Endothelial cell of umbilical vein (primary cell): Measurements from ENCODE around the gene SZT2. TPM values are rescaled to one million over a fixed set of nuclear protein-coding genes. Genes with fewer than 3 reads are reported as not detected.

Experiments
- BruUV-seq: library from RNA; stranded (reverse); fragments of 400-500 nt; replicated peaks from 2 replicates; lab custom pipeline; 2021; lab: Mats Ljungman, UMichigan
- CTCF ChIA-PET: fragments of 300-600, 350-600 bp; sonication (Branson Sonifier 250); formaldehyde crosslinking; loops from one replicate; lab custom pipeline; 2021; ENCODE audit warnings: antibody characterized with exemption, inconsistent platforms; lab: Charles Lee
- POLR2A ChIA-PET: fragments of 300-600, 350-600 bp; sonication (Branson Sonifier 250); formaldehyde crosslinking; loops from one replicate; lab custom pipeline; 2021; ENCODE audit warnings: antibody characterized with exemption, inconsistent platforms; lab: Charles Lee
- DNase-seq: peaks from one replicate; pipeline ENCODE4 v3.0.0-alpha.2; 2011; ENCODE audit warnings: low read depth, low spot score
- FAIRE-seq: peaks from 2 replicates; lab custom pipeline; 2011; peaks lifted over from hg19 to GRCh38; lab: Jason Lieb, UNC
- H2AFZ ChIP-seq: 2 replicates; pipeline ENCODE4 v1.6.0; 2012; ENCODE audit warnings: low read depth, low read length, control low read depth, inconsistent platforms
- H3K27ac ChIP-seq: 2 replicates; pipeline ENCODE4 v1.5.1; 2011; ENCODE audit warnings: low read depth, mild to moderate bottlenecking, control low read depth, low read length, moderate library complexity; ENCODE audit not compliant: insufficient read depth
- H3K27me3 ChIP-seq, 2 experiments: 2 replicates each; pipeline versions ENCODE4 v1.6.0 to v1.6.1; 2011; ENCODE audit warnings: low read length in 2 of 2, mixed read lengths in 1 of 2; ENCODE audit not compliant: control insufficient read depth in 2 of 2, insufficient read depth in 2 of 2
- H3K36me3 ChIP-seq, 2 experiments: 2 replicates in 1 of 2; 3 replicates in 1 of 2; pipeline ENCODE4 v1.5.1; 2011; ENCODE audit warnings: low read length in 2 of 2, mild to moderate bottlenecking in 1 of 2, moderate library complexity in 1 of 2; ENCODE audit not compliant: control insufficient read depth in 2 of 2, insufficient read depth in 2 of 2; ENCODE audit errors: extremely low read depth in 1 of 2
- H3K4me1 ChIP-seq: 3 replicates; pipeline ENCODE4 v1.5.1; 2011; ENCODE audit warnings: mild to moderate bottlenecking, low read length; ENCODE audit not compliant: control insufficient read depth, insufficient read depth; ENCODE audit errors: extremely low read depth
- H3K4me2 ChIP-seq: 2 replicates; pipeline ENCODE4 v1.6.1; 2011; ENCODE audit warnings: low read length, control low read depth, mixed read lengths; ENCODE audit not compliant: insufficient read depth
- H3K4me3 ChIP-seq, 3 experiments: fragments of 200-600 bp in 1 of 3; sonication (generic), shearing (Covaris generic) in 1 of 3; replicated peaks in 1 of 3; 2 replicates each; pipeline ENCODE4 v1.5.1; 2011 to 2016; ENCODE audit warnings: control low read depth in 3 of 3, low read length in 3 of 3, mild to moderate bottlenecking in 2 of 3, inconsistent platforms in 1 of 3, low read depth in 1 of 3, moderate library complexity in 1 of 3; ENCODE audit not compliant: insufficient read depth in 1 of 3
- H3K79me2 ChIP-seq: 2 replicates; pipeline ENCODE4 v1.6.0; 2012; ENCODE audit warnings: low read length, inconsistent platforms; ENCODE audit not compliant: control insufficient read depth, insufficient read depth
- H3K9ac ChIP-seq: replicated peaks from 2 replicates; pipeline ENCODE3; 2011; ENCODE audit warnings: low read length, control low read depth; ENCODE audit not compliant: insufficient read depth; ENCODE audit errors: extremely low read depth
- H3K9me1 ChIP-seq: replicated peaks from 3 replicates; pipeline ENCODE4 v1.6.0; 2011; ENCODE audit warnings: mild to moderate bottlenecking, low read length; ENCODE audit not compliant: control insufficient read depth, insufficient read depth; ENCODE audit errors: extremely low read depth
- H3K9me3 ChIP-seq: replicated peaks from 2 replicates; pipeline ENCODE4 v1.5.1; 2012; ENCODE audit warnings: low read length, inconsistent platforms; ENCODE audit not compliant: control insufficient read depth, insufficient read depth
- H4K20me1 ChIP-seq: replicated peaks from 2 replicates; pipeline ENCODE3; 2011; ENCODE audit warnings: mild to moderate bottlenecking, low read length; ENCODE audit not compliant: control insufficient read depth, insufficient read depth; ENCODE audit errors: extremely low read depth
- GATA2 ChIP-seq: IDR thresholded peaks from 2 replicates; pipeline ENCODE4 v1.7.0; 2011; ENCODE audit warnings: low read depth, mild to moderate bottlenecking, moderate library complexity, mixed read lengths, low read length; ENCODE audit not compliant: insufficient read length, insufficient read depth
- POLR2A ChIP-seq: IDR thresholded peaks from 2 replicates; pipeline ENCODE4 v1.6.1; 2012; ENCODE audit warnings: low read depth, mild to moderate bottlenecking, control low read depth, low read length
- dilution Hi-C: fragments of 300-500 bp; cut with MboI; formaldehyde crosslinking; loops from one replicate; pipeline ENCODE4 v1.15.0; 2019; ENCODE audit warnings: low sequenced_read_pairs; ENCODE audit not compliant: extremely low pct_ligation_motif_present
- intact Hi-C: fragments of 100-400 bp; cut with micrococcal nuclease; formaldehyde crosslinking; loops from one replicate; pipeline ENCODE4 v1.10.0; 2022
- polyA plus RNA-seq, 4 experiments: library from polyadenylated mRNA; depleted of rRNA in 3 of 4; stranded (reverse) in 3 of 4; unstranded in 1 of 4; fragments of >200 nt; gene quantifications; 2 replicates each; pipeline versions ENCODE4 v1.2.1 to v1.2.3, GENCODE V29; 2011 to 2012; ENCODE audit warnings: missing spikeins in 1 of 4
- total RNA-seq: library from RNA; stranded (reverse); gene quantifications from 2 replicates; pipeline ENCODE4 v1.2.3, GENCODE V29; 2021
- TF ChIP-seq, protein P1 (sequence below), 2 donors: IDR thresholded peaks; 1 replicate in 1 of 2; 2 replicates in 1 of 2; pipeline ENCODE4 v1.5.1; 2011; ENCODE audit warnings: low read length in 2 of 2, mild to moderate bottlenecking in 2 of 2, moderate library complexity in 2 of 2, control low read depth in 1 of 2, inconsistent platforms in 1 of 2, low read depth in 1 of 2; ENCODE audit not compliant: insufficient read depth in 1 of 2; ENCODE audit errors: extremely low read depth in 1 of 2
- TF ChIP-seq, protein P2 (sequence below): IDR thresholded peaks from 2 replicates; pipeline ENCODE4 v1.6.1; 2011; ENCODE audit not compliant: insufficient read depth, insufficient read length

The SZT2 gene
- total and polyA plus RNA-seq, 2 donors (not counting 3 experiments of a cell fraction or from before 2014, with no cell fraction given), result 11.4 to 49.9 TPM

DNA sequence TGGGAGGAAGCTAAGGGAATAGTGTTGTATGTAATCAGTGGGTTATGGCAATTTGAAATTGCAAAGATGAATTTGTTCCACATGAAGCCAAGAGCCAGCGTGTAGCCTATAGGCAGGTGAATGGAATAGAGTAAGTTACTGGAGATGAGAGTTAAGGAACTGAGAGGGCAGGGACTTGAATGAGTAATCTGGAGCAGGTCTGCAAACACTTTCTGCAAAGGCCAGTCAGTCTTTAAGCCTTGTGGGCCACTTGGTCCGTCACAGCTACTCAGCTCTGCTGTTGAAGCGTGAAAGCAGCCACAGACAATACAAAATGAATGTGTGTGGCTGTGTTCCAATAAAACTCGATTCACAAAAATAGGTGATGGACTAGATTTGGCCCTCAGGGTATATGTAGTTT lies 29.2 kb downstream of the SZT2 start:
- Histone ChIP-seq H2AFZ (no peak overlapping the region), H4K20me1 (no peaks in the 10 kb centered on the region), H3K4me3 (no peak overlapping the region), H3K4me1 (peaks cover 7% of the 10 kb centered on the region), H3K27me3 (no peaks in the 10 kb centered on the region), H3K9ac (no peak overlapping the region), H3K27ac (no peak overlapping the region), H3K36me3 (peaks cover 5 to 43% of the 10 kb centered on the region in 2 experiments), H3K9me1 (no peaks in the 10 kb centered on the region), H3K9me3 (no peaks in the 10 kb centered on the region), H3K4me2 (no peak overlapping the region), H3K79me2 (no peaks in the 10 kb centered on the region)
- dilution Hi-C loops (loop anchor here (25.0 kb wide), 1 partner anchor 182 kb away; no protein-coding TSS in a partner anchor), intact Hi-C loops (no loop called here)
- DNase-seq (no peak), FAIRE-seq (no peak)
- TF ChIP-seq, protein P1, sequence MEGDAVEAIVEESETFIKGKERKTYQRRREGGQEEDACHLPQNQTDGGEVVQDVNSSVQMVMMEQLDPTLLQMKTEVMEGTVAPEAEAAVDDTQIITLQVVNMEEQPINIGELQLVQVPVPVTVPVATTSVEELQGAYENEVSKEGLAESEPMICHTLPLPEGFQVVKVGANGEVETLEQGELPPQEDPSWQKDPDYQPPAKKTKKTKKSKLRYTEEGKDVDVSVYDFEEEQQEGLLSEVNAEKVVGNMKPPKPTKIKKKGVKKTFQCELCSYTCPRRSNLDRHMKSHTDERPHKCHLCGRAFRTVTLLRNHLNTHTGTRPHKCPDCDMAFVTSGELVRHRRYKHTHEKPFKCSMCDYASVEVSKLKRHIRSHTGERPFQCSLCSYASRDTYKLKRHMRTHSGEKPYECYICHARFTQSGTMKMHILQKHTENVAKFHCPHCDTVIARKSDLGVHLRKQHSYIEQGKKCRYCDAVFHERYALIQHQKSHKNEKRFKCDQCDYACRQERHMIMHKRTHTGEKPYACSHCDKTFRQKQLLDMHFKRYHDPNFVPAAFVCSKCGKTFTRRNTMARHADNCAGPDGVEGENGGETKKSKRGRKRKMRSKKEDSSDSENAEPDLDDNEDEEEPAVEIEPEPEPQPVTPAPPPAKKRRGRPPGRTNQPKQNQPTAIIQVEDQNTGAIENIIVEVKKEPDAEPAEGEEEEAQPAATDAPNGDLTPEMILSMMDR (IDR thresholded peaks at IDR 0.05; ENCODE audit: extremely low read depth in 1 of 2, insufficient read depth in 1 of 2, low read depth in 1 of 2, low read length in 2 of 2), result no peak
- TF ChIP-seq POLR2A (no peak), GATA2 (no peak)
- TF ChIP-seq, protein P2, sequence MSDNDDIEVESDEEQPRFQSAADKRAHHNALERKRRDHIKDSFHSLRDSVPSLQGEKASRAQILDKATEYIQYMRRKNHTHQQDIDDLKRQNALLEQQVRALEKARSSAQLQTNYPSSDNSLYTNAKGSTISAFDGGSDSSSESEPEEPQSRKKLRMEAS, result no peak
- BruUV-seq, result no TSS peak
- CTCF ChIA-PET, result interaction anchor here (1.1 kb wide), 1 partner anchor 182 kb away, joined by 3 read pairs; no protein-coding TSS in a partner anchor
- POLR2A ChIA-PET, result no interaction called here
